Gastroesophageal sphincter (tissue), 3 donors: ENCODE data around the gene MIPOL1.

Experiments
- EP300 ChIP-seq: sonication (generic); formaldehyde crosslinking; IDR thresholded peaks from one replicate; pipeline ENCODE4 v1.6.1; 2017; ENCODE audit warnings: antibody characterized with exemption, mild to moderate bottlenecking
- POLR2A ChIP-seq, 2 donors: fragments of 450-650 bp; IDR thresholded peaks; one replicate each; pipeline ENCODE4 v1.6.1; 2017; ENCODE audit warnings: antibody characterized with exemption in 2 of 2, mild to moderate bottlenecking in 2 of 2, moderate library complexity in 1 of 2
- TF ChIP-seq, protein P1 (sequence below), 4 experiments: fragments of 200-600 bp in 2 of 4; fragments of 450-650 bp in 2 of 4; sonication (generic) in 1 of 4; IDR thresholded peaks; one replicate each; pipeline ENCODE4 v1.5.1; 2017 to 2019; ENCODE audit warnings: antibody characterized with exemption in 4 of 4, mild to moderate bottlenecking in 2 of 4, moderate library complexity in 2 of 4

DNA sequence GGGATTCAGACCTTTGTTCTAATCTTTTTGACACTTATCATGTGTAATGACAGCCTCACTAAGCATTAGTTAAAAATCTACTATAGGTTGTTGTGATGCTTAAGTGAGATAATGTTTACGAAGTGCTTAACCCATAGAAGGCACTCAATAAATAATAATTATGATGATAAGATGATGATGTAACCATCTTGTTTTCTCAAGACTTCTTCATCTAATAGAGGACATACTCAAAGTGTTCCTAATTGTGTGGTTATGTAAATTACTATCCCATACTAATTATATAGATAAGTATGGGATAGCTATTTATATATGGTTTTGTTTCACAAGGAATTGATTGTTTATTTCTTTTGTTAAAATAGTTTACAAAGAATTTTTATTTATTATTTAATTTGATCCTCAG is 76.9 kb downstream of the MIPOL1 start:
- TF ChIP-seq POLR2A (IDR thresholded peaks at IDR 0.05): no peak
- no peak for TF ChIP-seq EP300
- TF ChIP-seq, protein P1, sequence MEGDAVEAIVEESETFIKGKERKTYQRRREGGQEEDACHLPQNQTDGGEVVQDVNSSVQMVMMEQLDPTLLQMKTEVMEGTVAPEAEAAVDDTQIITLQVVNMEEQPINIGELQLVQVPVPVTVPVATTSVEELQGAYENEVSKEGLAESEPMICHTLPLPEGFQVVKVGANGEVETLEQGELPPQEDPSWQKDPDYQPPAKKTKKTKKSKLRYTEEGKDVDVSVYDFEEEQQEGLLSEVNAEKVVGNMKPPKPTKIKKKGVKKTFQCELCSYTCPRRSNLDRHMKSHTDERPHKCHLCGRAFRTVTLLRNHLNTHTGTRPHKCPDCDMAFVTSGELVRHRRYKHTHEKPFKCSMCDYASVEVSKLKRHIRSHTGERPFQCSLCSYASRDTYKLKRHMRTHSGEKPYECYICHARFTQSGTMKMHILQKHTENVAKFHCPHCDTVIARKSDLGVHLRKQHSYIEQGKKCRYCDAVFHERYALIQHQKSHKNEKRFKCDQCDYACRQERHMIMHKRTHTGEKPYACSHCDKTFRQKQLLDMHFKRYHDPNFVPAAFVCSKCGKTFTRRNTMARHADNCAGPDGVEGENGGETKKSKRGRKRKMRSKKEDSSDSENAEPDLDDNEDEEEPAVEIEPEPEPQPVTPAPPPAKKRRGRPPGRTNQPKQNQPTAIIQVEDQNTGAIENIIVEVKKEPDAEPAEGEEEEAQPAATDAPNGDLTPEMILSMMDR (IDR thresholded peaks at IDR 0.05): no peak
